Measurements from ENCODE around the gene VAMP2. TPM values are rescaled to one million over a fixed set of nuclear protein-coding genes. Genes with fewer than 3 reads are reported as not detected.

VAMP2 gene
- total RNA-seq, 4 donors from 2014 or later: 14.6 to 39.8 (median 33.4) TPM

GRCh38 chr17:8161289-8162232 is 1.2 kb downstream of the VAMP2 start:
- H3K27ac ChIP-seq: peak overlapping the region; percentile 96 to 100 (median 98)
- H3K36me3 ChIP-seq: peaks cover 0 to 25% of the 10 kb centered on the region in 2 donors
- no peak for TF ChIP-seq POLR2A (IDR thresholded peaks at IDR 0.05)
- TF ChIP-seq EP300 (IDR thresholded peaks at IDR 0.05): no peak
- no peak for TF ChIP-seq POLR2AphosphoS5 (IDR thresholded peaks at IDR 0.05)
- TF ChIP-seq, protein P1, sequence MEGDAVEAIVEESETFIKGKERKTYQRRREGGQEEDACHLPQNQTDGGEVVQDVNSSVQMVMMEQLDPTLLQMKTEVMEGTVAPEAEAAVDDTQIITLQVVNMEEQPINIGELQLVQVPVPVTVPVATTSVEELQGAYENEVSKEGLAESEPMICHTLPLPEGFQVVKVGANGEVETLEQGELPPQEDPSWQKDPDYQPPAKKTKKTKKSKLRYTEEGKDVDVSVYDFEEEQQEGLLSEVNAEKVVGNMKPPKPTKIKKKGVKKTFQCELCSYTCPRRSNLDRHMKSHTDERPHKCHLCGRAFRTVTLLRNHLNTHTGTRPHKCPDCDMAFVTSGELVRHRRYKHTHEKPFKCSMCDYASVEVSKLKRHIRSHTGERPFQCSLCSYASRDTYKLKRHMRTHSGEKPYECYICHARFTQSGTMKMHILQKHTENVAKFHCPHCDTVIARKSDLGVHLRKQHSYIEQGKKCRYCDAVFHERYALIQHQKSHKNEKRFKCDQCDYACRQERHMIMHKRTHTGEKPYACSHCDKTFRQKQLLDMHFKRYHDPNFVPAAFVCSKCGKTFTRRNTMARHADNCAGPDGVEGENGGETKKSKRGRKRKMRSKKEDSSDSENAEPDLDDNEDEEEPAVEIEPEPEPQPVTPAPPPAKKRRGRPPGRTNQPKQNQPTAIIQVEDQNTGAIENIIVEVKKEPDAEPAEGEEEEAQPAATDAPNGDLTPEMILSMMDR (IDR thresholded peaks at IDR 0.05): no peak
- H3K27me3 ChIP-seq: no peaks in the 10 kb centered on the region
- 37 to 85% methylated on average over 2 to 13 of the region's 19 CpGs for WGBS, 2 donors (ENCODE audit: low coverage in 1 of 2)
- no peak for ATAC-seq
- no peaks in the 10 kb centered on the region for H3K9me3 ChIP-seq
- H3K4me1 ChIP-seq: peaks cover 9 to 78% (median 43%) of the 10 kb centered on the region in 3 donors
- H3K4me3 ChIP-seq: peak overlapping the region; percentile 69 to 87

- Histone ChIP-seq H3K4me1 (peaks cover 9 to 78% (median 43%) of the 10 kb centered on the region in 3 donors), H3K9me3 (no peaks in the 10 kb centered on the region), H3K27ac (peak overlapping the region; percentile 32 to 100 (median 98)), H3K27me3 (no peaks in the 10 kb centered on the region), H3K36me3 (peaks cover 0 to 25% of the 10 kb centered on the region in 2 donors), H3K4me3 (peak overlapping the region in 1 of 2 donors; percentile 87)
- TF ChIP-seq EP300 (IDR thresholded peaks at IDR 0.05) (no peak), POLR2AphosphoS5 (IDR thresholded peaks at IDR 0.05) (no peak), POLR2A (IDR thresholded peaks at IDR 0.05) (no peak)
- TF ChIP-seq, protein P1 (IDR thresholded peaks at IDR 0.05): no peak
- 36% methylated on average over 5 of the region's 5 CpGs; no CpG with 5 or more reads in 1 of the 2 donors for WGBS, 2 donors (ENCODE audit: low coverage in 1 of 2)
- no peak for ATAC-seq
These were observed 2.0 kb downstream of the VAMP2 start for GRCh38 chr17:8160741-8161221.

GRCh38 chr17:8160224-8160577 is 2.5 kb downstream of the VAMP2 start:
- 28 to 55% methylated on average over 3 of the region's 4 CpGs for WGBS, 2 donors (ENCODE audit: low coverage in 1 of 2)
- Histone ChIP-seq H3K4me1 (peaks cover 9 to 78% (median 43%) of the 10 kb centered on the region in 3 donors), H3K36me3 (peaks cover 0 to 25% of the 10 kb centered on the region in 2 donors), H3K27me3 (no peaks in the 10 kb centered on the region), H3K27ac (peak overlapping the region; percentile 32 to 100 (median 98)), H3K9me3 (no peaks in the 10 kb centered on the region), H3K4me3 (peak overlapping the region in 1 of 2 donors; percentile 87)
- ATAC-seq: no peak
- TF ChIP-seq EP300 (IDR thresholded peaks at IDR 0.05) (no peak), POLR2AphosphoS5 (IDR thresholded peaks at IDR 0.05) (no peak), POLR2A (IDR thresholded peaks at IDR 0.05) (no peak)
- TF ChIP-seq, protein P1 (IDR thresholded peaks at IDR 0.05): no peak

GRCh38 chr17:8159459-8160223 is 3.1 kb downstream of the VAMP2 start:
- H3K4me1 ChIP-seq: peaks cover 9 to 72% (median 43%) of the 10 kb centered on the region in 3 donors
- WGBS, 2 donors (ENCODE audit: low coverage in 1 of 2): 56 to 77% methylated on average over 3 of the region's 4 CpGs

More at GRCh38 chr17:8159459-8160223, 3.1 kb downstream of the VAMP2 start:
- ATAC-seq: no peak
- Histone ChIP-seq H3K27ac (peak overlapping the region; percentile 19 to 99 (median 80)), H3K36me3 (peaks cover 0 to 25% of the 10 kb centered on the region in 2 donors), H3K27me3 (no peaks in the 10 kb centered on the region), H3K4me3 (no peak overlapping the region), H3K9me3 (no peaks in the 10 kb centered on the region)
- TF ChIP-seq POLR2AphosphoS5 (IDR thresholded peaks at IDR 0.05): no peak
- TF ChIP-seq POLR2A (IDR thresholded peaks at IDR 0.05): no peak
- no peak for TF ChIP-seq EP300 (IDR thresholded peaks at IDR 0.05)
- TF ChIP-seq, protein P1 (IDR thresholded peaks at IDR 0.05): no peak

Data from gastroesophageal sphincter (tissue), 4 donors.